GM18526 (cell line): Measurements from ENCODE around the gene MACROD2.

ENCODE experiments used
- POLR2A ChIP-seq: IDR thresholded peaks from 3 replicates; pipeline ENCODE4 v1.6.1; 2011; ENCODE audit not compliant: insufficient read length; ENCODE audit errors: extremely low read depth

Gene MACROD2

GRCh38 chr20:15837563-15837962 is 1842.2 kb downstream of the MACROD2 start:
- TF ChIP-seq POLR2A: no peak

DNA sequence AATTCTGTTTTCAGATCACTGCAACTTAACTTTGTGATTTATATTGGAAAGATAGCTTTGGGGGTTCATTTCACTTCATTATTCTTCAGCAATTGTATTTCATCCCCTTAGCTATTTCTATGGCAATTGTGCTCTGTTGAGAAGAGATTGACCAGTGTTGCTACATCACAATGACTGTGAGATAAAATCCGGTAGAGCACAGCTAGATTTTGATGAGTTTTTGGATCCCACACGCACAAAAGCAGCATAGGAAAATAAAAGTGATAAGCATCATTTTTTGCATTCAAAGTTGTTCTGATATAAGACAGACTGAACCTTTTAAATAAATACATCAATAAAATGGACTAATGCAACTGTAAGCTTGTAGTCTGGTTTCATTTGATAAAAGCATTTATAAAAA is 1843.2 kb downstream of the MACROD2 start:
- TF ChIP-seq POLR2A: no peak

DNA sequence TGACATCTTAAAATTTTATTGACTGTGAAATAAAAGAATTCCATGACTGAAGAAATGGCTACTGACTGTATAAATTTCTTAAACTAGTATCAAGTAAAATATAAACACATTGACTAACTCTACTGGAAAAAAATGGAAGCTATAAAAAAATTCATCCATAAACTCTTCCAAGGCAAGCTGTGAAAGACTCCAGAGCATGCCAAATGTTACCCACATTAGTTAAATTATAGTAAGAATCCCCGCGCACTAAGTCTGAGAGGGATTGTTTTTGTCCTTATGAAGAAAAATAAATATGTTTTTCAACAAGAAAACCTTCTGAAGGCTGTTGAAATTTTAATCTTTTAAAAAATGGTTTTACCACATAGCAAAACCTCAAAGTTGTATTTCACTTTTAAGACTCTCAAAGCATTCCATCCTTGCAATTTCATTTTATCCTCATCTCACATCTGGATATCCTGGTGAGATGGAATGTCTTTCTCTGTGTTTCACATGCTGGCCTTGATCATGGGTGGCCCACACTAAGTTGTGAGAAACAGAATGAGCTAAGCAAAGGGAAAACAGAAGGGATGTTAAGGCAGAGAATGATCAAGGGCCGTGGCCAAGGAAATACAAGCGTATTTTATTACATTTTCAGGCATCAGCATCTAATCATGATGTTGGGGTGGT is 1845.5 kb downstream of the MACROD2 start:
- no peak for TF ChIP-seq POLR2A

DNA sequence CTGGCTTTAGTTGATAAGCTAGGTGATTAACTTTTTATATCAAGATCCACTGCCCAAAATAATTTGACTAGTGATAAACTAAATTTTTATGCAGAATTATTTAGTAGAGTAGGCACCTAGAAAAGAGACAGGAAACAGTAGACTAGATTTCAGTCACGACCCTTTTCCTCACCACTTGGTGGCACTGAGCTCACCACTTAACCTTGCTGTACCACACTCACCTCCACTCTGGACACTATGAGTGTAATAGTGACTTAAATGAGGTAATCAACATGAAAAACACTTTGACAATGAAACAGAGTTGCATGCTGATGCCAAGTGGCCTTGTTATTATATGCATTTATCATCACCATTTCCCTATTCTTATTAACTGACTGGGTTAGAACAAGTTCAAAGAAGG is 1847.6 kb downstream of the MACROD2 start:
- TF ChIP-seq POLR2A: no peak

DNA sequence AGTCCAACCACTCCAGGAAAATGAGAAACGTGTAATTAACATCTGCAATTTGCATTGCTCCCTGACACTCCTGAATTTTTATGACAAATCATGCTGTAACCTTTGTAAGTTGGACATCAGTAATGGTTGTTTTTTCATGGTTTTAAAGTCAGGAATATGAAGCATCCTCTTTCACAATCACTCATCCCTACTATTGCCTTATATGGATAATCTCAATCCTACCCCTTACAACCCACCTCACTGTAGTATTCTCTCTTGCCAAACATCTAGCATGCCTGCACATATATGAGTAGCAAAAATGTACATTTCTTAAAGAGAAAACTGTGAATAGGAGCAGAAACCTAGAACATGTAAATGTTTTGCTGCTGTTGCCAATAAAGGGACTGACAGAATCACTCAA is 1848.5 kb downstream of the MACROD2 start:
- TF ChIP-seq POLR2A: no peak

- TF ChIP-seq POLR2A: no peak
Measured at GRCh38 chr20:15847196-15847784, 1852.0 kb downstream of the MACROD2 start.

DNA sequence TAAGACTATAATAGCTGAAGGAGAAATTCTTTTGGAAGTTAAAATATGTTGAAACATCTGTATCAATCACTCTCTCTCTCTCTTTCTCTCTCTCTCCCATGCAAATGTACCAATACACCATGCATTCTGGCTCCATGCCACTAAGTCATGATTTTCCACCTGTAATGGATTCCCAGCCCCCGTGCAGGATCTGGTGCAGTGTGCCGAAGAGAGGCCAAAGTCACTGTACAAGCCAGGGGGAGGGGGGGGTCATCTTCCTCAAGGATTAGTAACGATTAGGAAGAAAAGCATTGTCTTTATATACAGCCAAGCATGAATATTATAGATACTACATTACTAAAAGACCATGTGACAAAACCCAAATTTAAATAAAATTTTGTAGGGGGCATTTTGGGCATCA is 1852.8 kb downstream of the MACROD2 start:
- no peak for TF ChIP-seq POLR2A

GRCh38 chr20:15848995-15849610 is 1853.8 kb downstream of the MACROD2 start:
- no peak for TF ChIP-seq POLR2A

- TF ChIP-seq POLR2A: no peak
Measured at GRCh38 chr20:15851576-15852215, 1856.4 kb downstream of the MACROD2 start.

GRCh38 chr20:15854911-15855310 is 1859.6 kb downstream of the MACROD2 start:
- no peak for TF ChIP-seq POLR2A

- no peak for TF ChIP-seq POLR2A
Measured at GRCh38 chr20:15857173-15857784, 1862.0 kb downstream of the MACROD2 start.

DNA sequence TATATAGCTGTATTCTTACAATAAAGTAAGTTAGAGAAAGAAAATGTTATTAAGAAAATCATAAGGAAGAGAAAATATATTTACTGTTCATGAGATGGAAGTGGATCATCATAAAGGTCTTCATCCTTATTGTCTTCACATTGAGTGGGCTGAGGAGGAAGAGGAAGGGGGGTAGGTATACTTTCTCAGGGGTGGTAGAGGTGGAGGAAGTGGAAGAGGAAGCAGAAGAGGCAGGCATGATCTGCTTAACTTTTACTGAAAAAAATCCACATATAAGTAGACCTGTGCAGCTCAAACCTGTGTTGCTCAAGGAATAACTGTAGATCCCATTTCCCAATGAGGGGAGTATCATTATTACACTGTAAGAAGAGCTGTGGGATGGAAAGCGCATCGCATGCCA is 1863.7 kb downstream of the MACROD2 start:
- TF ChIP-seq POLR2A: no peak

- no peak for TF ChIP-seq POLR2A
Measured at GRCh38 chr20:15860850-15861249, 1865.5 kb downstream of the MACROD2 start.

GRCh38 chr20:15862178-15862577 is 1866.9 kb downstream of the MACROD2 start:
- no peak for TF ChIP-seq POLR2A

GRCh38 chr20:15863735-15864134 is 1868.4 kb downstream of the MACROD2 start:
- no peak for TF ChIP-seq POLR2A

GRCh38 chr20:15865553-15865952 is 1870.2 kb downstream of the MACROD2 start:
- TF ChIP-seq POLR2A: no peak
